ENCODE data around the gene PLPPR2.
"Not testable (repeated sequence)": the region's sequence is repeated elsewhere in the genome, so short reads cannot be mapped to it uniquely, and the experiment has no call there.

The PLPPR2 gene

GRCh38 chr19:11340099-11340467, 15.1 kb upstream of the PLPPR2 start:
- DNase-seq = not testable (repeated sequence)

DNA sequence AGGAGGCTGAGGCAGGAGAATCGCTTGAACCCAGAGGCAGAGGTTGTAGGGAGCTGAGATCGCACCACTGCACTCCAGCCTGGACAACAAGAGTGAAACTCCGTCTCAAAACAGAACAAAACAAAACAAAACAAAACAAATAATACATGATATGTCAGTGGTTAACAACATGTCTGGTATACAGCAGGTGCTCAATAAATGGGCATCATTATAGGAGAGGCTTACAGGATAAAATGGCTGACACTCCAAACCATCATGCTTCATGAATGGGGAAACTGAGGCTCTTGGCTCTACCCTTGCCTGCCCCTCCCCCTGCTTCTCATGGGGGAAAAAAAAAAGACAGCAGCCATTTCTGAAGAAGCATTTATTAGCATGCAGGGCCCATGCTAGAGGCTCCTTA, 12.8 kb upstream of the PLPPR2 start:
- no peak for DNase-seq

DNA sequence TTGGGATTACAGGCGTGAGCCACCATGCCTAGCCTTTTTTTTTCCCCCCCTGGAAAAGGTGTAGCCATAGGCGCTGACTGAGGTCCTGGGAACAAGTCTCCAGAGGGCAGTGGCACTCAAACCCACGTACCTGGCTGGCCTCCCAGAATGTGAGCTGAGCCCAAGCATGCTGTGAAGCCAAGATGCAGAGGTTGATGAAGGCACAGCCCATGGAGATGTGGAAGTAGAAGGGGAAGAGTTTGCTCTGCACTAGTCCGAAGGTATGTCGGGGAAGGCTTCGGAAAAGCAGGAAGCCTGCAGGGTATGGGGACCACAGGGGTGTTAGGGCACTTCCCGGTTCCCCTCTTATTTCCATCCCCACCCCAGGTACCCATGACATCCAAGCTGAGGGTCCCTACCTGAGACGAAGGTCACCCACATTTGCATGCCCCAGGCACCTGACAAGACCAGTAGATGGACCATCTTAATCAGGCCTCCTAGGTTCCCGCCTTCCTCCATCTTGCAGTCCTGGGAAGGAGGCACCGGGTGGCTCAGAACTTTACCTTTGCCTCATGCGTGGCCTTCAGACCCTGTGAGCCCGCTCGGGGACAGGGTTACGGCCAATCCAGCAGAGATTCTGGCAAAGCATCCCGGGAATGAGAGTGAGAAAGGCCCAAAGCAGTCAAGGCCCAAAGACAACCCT, 10.0 kb upstream of the PLPPR2 start:
- no peak for DNase-seq

GRCh38 chr19:11346104-11346940, 8.9 kb upstream of the PLPPR2 start, which contains the start of the genes CCDC159 and TMEM205:
CCDC159 (plus strand) TSS chr19:11346519; CDS start chr19:11346607, 88 bp downstream.
TMEM205 (minus strand) TSS chr19:11346268; CDS start chr19:11345619, 649 bp downstream.
- DNase-seq = peak; percentile 95

- no peak for DNase-seq
Measured at GRCh38 chr19:11347546-11348039, 7.6 kb upstream of the PLPPR2 start.

DNA sequence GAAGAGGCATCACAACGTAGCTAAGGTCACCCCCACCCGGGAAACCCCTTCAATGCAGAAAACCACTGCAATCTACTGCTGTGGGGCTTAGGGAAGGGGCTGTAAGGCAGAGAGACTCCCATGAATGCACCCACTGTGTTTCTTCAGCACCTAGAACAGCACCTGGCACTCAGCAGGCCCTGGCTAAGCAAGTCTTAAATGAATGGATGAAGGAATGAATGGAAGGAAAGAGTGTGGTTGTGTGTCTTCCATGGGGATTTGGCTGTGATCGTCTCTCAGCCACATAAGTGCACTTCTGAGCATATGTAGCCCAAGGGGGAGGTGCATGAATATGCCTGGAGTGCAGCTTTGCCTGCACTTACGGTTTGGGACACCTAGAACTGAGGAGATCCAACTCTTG, 6.1 kb upstream of the PLPPR2 start:
- DNase-seq = no peak

GRCh38 chr19:11354102-11354501, 1.1 kb upstream of the PLPPR2 start:
- not testable (repeated sequence) for DNase-seq

- DNase-seq = no peak
Measured at GRCh38 chr19:11356074-11356397, 804 bp downstream of the PLPPR2 start.

- DNase-seq = no peak
Measured at GRCh38 chr19:11356676-11357550, 1.7 kb downstream of the PLPPR2 start.

DNA sequence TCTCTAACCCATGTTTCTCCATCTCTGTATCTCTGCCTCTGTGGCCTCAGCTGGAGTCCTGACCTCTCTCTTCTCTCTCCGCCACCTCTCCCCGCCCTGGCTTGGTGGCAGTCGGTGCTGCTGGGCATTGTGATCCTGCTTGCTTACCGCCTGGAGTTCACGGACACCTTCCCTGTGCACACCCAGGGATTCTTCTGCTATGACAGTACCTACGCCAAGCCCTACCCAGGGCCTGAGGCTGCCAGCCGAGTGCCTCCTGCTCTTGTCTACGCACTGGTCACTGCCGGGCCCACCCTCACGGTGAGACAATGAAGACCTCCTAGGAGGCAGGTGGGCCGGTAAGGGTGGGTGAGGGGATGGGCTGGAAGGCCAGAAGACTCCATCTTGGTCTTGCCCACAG, 4.2 kb downstream of the PLPPR2 start:
- DNase-seq = no peak

DNA sequence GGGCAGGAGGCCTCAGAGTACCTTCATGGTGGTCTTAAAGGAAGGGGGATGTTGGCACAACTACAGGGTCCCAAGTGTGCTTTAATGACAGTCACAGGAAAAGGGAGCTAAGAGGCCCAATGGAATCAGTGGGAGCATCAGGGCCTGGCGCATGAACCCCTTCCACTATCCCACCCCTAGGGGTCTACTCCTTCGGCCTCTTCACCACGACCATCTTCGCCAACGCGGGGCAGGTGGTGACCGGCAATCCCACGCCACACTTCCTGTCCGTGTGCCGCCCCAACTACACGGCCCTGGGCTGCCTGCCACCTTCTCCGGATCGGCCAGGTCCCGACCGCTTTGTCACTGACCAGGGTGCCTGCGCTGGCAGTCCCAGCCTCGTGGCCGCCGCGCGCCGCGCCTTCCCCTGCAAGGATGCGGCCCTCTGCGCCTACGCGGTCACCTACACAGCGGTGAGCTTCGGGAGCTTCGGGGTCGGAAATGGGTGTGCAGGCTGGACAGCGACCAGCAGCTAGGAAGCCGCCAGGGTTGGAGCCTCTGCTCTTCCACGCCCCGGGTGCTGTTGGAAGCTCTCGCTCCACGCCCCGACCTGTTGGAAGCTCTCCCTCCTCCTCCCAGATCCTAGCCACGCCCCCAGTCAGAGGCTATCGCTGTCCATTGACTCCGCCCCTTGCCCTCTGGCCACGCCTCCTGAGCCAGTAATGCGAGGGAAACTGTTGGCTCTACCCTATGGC, 6.0 kb downstream of the PLPPR2 start:
- DNase-seq = no peak

- no peak for DNase-seq
Measured at GRCh38 chr19:11361771-11362731, 6.8 kb downstream of the PLPPR2 start.

DNA sequence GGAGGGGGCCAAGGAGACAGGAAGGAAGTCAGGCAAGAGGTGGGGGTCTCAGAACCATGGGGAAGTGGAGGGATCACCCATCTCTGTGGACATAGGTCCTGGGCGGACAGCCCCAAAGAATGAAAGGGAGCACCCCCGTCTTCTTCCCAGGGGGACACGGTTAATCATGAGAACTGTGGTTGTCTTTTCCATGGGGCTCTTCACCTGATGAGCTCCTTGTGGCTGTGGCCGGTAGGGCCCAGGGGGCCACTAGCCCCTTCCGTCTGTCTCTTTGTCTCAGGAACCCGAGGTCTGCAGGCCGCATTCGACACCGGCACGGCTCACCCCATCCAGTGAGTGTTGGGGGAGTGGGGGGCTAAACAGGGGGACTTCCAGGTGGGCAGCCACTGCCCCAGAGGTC, 8.6 kb downstream of the PLPPR2 start:
- no peak for DNase-seq

GRCh38 chr19:11364296-11364904, 9.2 kb downstream of the PLPPR2 start:
- no peak for DNase-seq

DNA sequence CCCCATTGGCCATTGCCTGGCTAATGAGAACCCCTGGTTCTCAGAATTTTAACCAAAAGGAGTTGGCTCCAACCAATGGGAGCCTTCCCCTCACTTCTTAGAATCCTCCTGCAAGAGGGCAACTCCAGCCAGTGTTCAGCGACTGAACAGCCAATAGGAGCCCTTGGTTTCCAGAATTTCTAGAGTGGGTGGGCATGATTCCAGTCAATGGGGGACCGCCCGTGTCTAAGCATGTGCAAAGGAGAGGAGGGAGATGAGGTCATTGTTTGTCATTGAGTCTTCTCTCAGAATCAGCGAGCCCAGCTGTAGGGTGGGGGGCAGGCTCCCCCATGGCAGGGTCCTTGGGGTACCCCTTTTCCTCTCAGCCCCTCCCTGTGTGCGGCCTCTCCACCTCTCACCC, 9.7 kb downstream of the PLPPR2 start:
- DNase-seq = no peak

- no peak for DNase-seq
Measured at GRCh38 chr19:11365557-11366117, 10.4 kb downstream of the PLPPR2 start.

- no peak for DNase-seq
Measured at GRCh38 chr19:11367528-11367927, 12.3 kb downstream of the PLPPR2 start.

DNA sequence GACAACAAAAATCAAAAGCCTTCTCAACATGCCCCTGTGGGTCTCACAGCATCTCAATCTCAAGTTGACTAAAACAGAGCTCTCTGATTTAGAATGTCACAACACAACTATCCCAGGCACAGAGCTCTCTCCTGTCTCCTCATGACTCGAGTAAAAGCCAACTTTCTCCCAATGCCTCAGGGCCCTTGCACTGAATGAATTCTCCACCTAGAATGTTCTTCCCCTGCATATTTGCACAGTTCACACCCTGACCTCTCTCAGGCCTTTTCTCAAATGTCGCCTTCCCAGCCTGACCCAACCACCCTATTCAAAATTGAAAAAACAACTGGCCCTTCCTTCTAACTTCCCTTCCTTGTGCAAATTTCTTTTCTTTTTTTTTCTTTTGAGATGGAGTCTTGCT, 15.5 kb downstream of the PLPPR2 start:
- DNase-seq = no peak

DNA sequence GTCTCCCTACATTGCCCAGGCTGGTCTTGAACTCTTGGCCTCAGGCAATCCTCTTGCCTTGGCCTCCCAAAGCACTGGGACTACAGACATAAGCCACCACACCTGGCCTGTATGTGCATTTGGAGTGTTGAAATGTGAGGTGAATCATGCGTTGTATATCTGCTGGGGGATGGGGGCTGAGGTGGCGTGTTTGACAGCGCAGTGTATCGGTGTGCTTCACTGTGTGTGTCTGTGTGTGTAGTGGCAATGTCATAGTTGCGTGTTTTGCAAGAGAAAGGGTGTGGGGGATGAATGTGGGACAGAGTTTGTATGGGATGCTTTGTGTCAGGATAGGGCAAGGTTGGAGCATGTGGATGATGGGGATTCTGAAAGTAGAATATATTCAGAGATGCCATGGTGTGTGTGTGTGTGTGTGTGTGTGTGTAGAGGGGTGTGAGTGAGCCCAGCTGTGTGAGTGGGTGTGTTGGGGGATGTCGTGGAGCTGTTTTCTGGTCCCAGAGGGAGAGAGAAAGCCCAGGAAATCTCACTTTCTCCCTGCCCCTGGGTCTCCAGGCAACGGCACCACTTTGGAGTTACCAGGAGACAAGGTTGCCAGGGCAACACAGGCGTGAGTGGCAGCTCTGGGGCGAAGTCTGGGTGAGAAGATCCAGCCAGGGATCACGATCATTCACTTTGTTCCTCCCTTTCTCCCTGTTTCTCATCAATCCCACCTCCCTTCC, 18.1 kb downstream of the PLPPR2 start:
- no peak for DNase-seq
